Measurements from ENCODE around the gene GARIN5B. TPM values are rescaled to one million over a fixed set of nuclear protein-coding genes. Genes with fewer than 3 reads are reported as not detected.

GARIN5B gene
- total RNA-seq, 1 donor from 2014 or later, result not detected

DNA sequence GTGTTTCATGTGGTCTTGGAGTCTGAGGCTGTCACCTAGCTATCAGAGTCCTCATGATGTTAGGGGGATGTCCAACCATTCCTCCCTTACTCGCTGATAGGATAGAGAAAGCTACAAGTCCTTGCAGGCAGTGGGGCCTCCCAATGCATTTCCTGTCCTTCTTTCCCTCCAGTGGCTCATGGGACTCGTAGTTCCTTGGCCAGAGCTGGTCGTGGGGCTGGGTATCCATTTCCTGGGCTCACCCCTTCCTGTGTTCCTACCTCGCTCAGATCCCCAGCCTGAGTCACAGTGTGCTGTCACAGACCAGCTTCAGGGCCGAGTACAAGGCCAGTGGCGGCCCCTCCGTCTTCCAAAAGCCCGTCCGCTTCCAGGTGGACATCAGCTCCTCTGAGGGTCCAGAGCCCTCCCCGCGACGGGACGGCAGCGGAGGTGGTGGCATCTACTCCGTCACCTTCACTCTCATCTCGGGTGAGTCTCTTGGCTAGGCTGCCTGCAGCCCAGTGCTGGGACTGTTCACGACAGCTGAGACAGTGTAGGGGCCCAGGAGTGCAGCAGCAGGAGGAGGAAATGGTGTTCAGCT, 57.0 kb downstream of the GARIN5B start:
- H3K36me3 ChIP-seq, result no peaks in the 10 kb centered on the region
- no peak for DNase-seq
- intact Hi-C loops (cut with micrococcal nuclease), result no loop called here

DNA sequence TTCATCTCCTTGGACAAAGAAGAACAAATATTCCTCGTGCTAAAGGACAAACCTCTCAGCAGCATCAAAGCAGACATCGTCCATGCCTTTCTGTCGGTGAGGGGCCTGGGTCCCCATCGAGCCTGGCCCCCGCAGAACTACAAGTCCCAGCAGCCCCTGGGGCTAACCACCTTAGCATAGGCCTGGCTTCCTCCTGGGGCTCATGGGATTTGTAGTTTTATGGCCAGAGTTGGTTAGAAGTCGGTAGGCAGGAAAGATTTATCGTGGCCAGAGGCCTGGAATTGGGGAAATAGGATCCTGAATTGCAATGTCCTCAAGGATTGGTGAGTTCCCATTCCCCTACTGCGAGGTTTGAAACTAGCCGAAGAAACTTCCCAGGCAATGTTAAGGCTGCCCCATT, 57.6 kb downstream of the GARIN5B start:
- no peak overlapping the region for H3K27ac ChIP-seq (replicated peaks)
- no peak overlapping the region for H3K4me3 ChIP-seq
- no peak for TF ChIP-seq CTCF (IDR thresholded peaks at IDR 0.05; ENCODE audit: borderline replicate concordance)
- H3K9me3 ChIP-seq (replicated peaks), result peaks cover 5% of the 10 kb centered on the region
- no peaks in the 10 kb centered on the region for H3K36me3 ChIP-seq
- H3K27me3 ChIP-seq (ENCODE audit: low read depth), result no peaks in the 10 kb centered on the region
- H3K4me1 ChIP-seq, result peaks cover 4% of the 10 kb centered on the region
- DNase-seq, result no peak
- intact Hi-C loops (cut with micrococcal nuclease), result no loop called here

More for the DNA sequence above, 57.0 kb downstream of the GARIN5B start:
- Histone ChIP-seq H3K4me1 (peaks cover 4% of the 10 kb centered on the region), H3K4me3 (no peak overlapping the region), H3K27me3 (ENCODE audit: low read depth) (no peaks in the 10 kb centered on the region), H3K27ac (replicated peaks) (no peak overlapping the region), H3K9me3 (replicated peaks) (peaks cover 5% of the 10 kb centered on the region)
- TF ChIP-seq CTCF (IDR thresholded peaks at IDR 0.05; ENCODE audit: borderline replicate concordance), result no peak

DNA sequence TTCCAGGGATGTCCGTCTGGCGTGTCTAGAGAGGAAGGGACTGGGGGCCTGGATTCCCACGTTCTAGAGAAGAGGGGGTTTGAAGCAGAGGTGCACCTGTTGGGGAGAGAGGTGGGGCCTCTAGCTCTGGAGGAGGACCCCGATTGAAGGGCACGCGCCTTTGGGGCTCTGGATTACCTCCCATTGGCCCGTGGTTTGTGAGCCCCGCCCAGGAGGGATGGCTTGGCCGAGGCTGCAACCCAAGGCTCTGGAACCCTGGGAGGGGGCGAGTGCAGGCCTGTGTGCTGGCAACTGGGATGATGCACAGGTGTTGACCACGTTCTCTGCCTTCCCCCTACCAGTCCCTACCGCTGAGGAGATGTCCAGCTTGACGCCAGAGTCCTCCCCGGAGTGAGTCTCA, 58.1 kb downstream of the GARIN5B start:
- no peak overlapping the region for H3K4me3 ChIP-seq
- intact Hi-C loops (cut with micrococcal nuclease), result no loop called here
- no peaks in the 10 kb centered on the region for H3K27me3 ChIP-seq (ENCODE audit: low read depth)
- H3K9me3 ChIP-seq (replicated peaks), result peaks cover 5% of the 10 kb centered on the region
- H3K4me1 ChIP-seq, result peaks cover 4% of the 10 kb centered on the region
- H3K36me3 ChIP-seq, result no peaks in the 10 kb centered on the region
- DNase-seq, result no peak
- H3K27ac ChIP-seq (replicated peaks), result no peak overlapping the region
- no peak for TF ChIP-seq CTCF (IDR thresholded peaks at IDR 0.05; ENCODE audit: borderline replicate concordance)

Other genes with a start within 250 kb of the GARIN5B start
- gene PPP1R12C, start 245.6 kb downstream of the GARIN5B start, total RNA-seq, result 228 TPM
- gene TNNT1, start 214.1 kb downstream of the GARIN5B start, total RNA-seq, result 140 TPM
- gene TNNI3, start 205.5 kb downstream of the GARIN5B start, total RNA-seq, result 7,701 TPM
- 1.8 TPM for gene DNAAF3, start 196.6 kb downstream of the GARIN5B start, total RNA-seq
- gene SYT5, start 183.0 kb downstream of the GARIN5B start, total RNA-seq, result not detected
- 1.1 TPM for gene PTPRH, start 153.8 kb downstream of the GARIN5B start, total RNA-seq
- gene TMEM86B, start 134.5 kb downstream of the GARIN5B start, total RNA-seq, result 2.1 TPM
- 39.8 TPM for gene PPP6R1, start 104.2 kb downstream of the GARIN5B start, total RNA-seq
- 29.0 TPM for gene HSPBP1, start 83.2 kb downstream of the GARIN5B start, total RNA-seq
- gene BRSK1, start 79.3 kb downstream of the GARIN5B start, total RNA-seq, result 3.0 TPM
- 2.0 TPM for gene TMEM150B, start 37.9 kb downstream of the GARIN5B start, total RNA-seq
- 5.1 TPM for gene KMT5C, start 23.4 kb downstream of the GARIN5B start, total RNA-seq
- gene COX6B2, start 8.5 kb downstream of the GARIN5B start, total RNA-seq, result not detected
- not detected for gene IL11, start 7.2 kb upstream of the GARIN5B start, total RNA-seq
- gene TMEM190, start 13.6 kb upstream of the GARIN5B start, total RNA-seq, result not detected
- gene TMEM238, start 21.0 kb upstream of the GARIN5B start, total RNA-seq, result 0.69 TPM
- gene RPL28, start 22.7 kb upstream of the GARIN5B start, total RNA-seq, result 559 TPM
- 33.2 TPM for gene UBE2S, start 44.5 kb upstream of the GARIN5B start, total RNA-seq
- not detected for gene SHISA7, start 80.0 kb upstream of the GARIN5B start, total RNA-seq
- 52.6 TPM for gene ISOC2, start 98.4 kb upstream of the GARIN5B start, total RNA-seq
- not detected for gene C19orf85, start 101.5 kb upstream of the GARIN5B start, total RNA-seq
- 5.4 TPM for gene ZNF628, start 113.4 kb upstream of the GARIN5B start, total RNA-seq
- 5.2 TPM for gene NAT14, start 121.9 kb upstream of the GARIN5B start, total RNA-seq
- gene SSC5D, start 125.2 kb upstream of the GARIN5B start, total RNA-seq, result 3.7 TPM
- gene SBK2, start 173.9 kb upstream of the GARIN5B start, total RNA-seq, result 6.5 TPM
- 21.1 TPM for gene SBK3, start 182.3 kb upstream of the GARIN5B start, total RNA-seq
- gene ZNF579, start 217.6 kb upstream of the GARIN5B start, total RNA-seq, result 11.5 TPM
- 16.0 TPM for gene FIZ1, start 236.3 kb upstream of the GARIN5B start, total RNA-seq
- gene ZNF524, start 237.0 kb upstream of the GARIN5B start, total RNA-seq, result 15.6 TPM
- 17.0 TPM for gene ZNF865, start 242.4 kb upstream of the GARIN5B start, total RNA-seq

Data from left ventricle myocardium inferior (tissue), 1 donor.